ENCODE data around the gene PADI3.

PADI3 gene

GRCh38 chr1:17272646-17273045 lies 23.7 kb downstream of the PADI3 start:
- DNase-seq (ENCODE audit: low spot score): no peak

- DNase-seq (ENCODE audit: low spot score): no peak
Observed at GRCh38 chr1:17273096-17273495, 24.2 kb downstream of the PADI3 start.

GRCh38 chr1:17274186-17275170 lies 25.6 kb downstream of the PADI3 start:
- peak; percentile 26 for DNase-seq (ENCODE audit: low spot score)

- no peak for DNase-seq (ENCODE audit: low spot score)
Observed at GRCh38 chr1:17276568-17276967, 27.7 kb downstream of the PADI3 start.

- no peak for DNase-seq (ENCODE audit: low spot score)
Observed at GRCh38 chr1:17277511-17278159, 28.7 kb downstream of the PADI3 start.

GRCh38 chr1:17278996-17279830 lies 30.3 kb downstream of the PADI3 start:
- DNase-seq (ENCODE audit: low spot score): no peak

- DNase-seq (ENCODE audit: low spot score): no peak
Observed at GRCh38 chr1:17280436-17280835, 31.5 kb downstream of the PADI3 start.

- DNase-seq (ENCODE audit: low spot score): no peak
Observed at GRCh38 chr1:17280894-17281293, 32.0 kb downstream of the PADI3 start.

GRCh38 chr1:17281775-17282181 lies 32.9 kb downstream of the PADI3 start:
- DNase-seq (ENCODE audit: low spot score): no peak

GRCh38 chr1:17282836-17283235 lies 33.9 kb downstream of the PADI3 start:
- DNase-seq (ENCODE audit: low spot score): no peak

GRCh38 chr1:17286646-17287045 lies 37.7 kb downstream of the PADI3 start:
- DNase-seq (ENCODE audit: low spot score): no peak

- DNase-seq (ENCODE audit: low spot score): no peak
Observed at GRCh38 chr1:17287130-17287776, 38.4 kb downstream of the PADI3 start.

- no peak for DNase-seq (ENCODE audit: low spot score)
Observed at GRCh38 chr1:17289721-17290120, 40.8 kb downstream of the PADI3 start.

- no peak for DNase-seq (ENCODE audit: low spot score)
Observed at GRCh38 chr1:17290553-17290952, 41.7 kb downstream of the PADI3 start.

- no peak for DNase-seq (ENCODE audit: low spot score)
Observed at GRCh38 chr1:17292299-17293160, 43.6 kb downstream of the PADI3 start.

GRCh38 chr1:17293681-17294425 lies 45.0 kb downstream of the PADI3 start:
- DNase-seq (ENCODE audit: low spot score): no peak

GRCh38 chr1:17295292-17295691 lies 46.4 kb downstream of the PADI3 start:
- no peak for DNase-seq (ENCODE audit: low spot score)

- DNase-seq (ENCODE audit: low spot score): no peak
Observed at GRCh38 chr1:17296086-17296485, 47.2 kb downstream of the PADI3 start.

GRCh38 chr1:17297991-17298390 lies 49.1 kb downstream of the PADI3 start:
- no peak for DNase-seq (ENCODE audit: low spot score)

GRCh38 chr1:17301767-17302166 lies 52.9 kb downstream of the PADI3 start:
- DNase-seq (ENCODE audit: low spot score): no peak

Measured in kidney capillary endothelial cell (primary cell).